HCT116 (cell line): ENCODE results near the gene ARRDC4. TPM values are rescaled to one million over a fixed set of nuclear protein-coding genes. Genes with fewer than 3 reads are reported as not detected.

Source experiments
- ATAC-seq: fragments of 200-7000 bp; cut with Tn5 transposase; 2 replicates; pipeline ENCODE4 v1.9.1; 2020; ENCODE audit warnings: mild to moderate bottlenecking, moderate library complexity
- BruUV-seq: library from RNA; stranded (reverse); fragments of 400-500 nt; replicated peaks from 2 replicates; lab custom pipeline; 2021; lab: Mats Ljungman, UMichigan
- CTCF ChIA-PET: fragments of 300-600 bp; sonication (Branson Sonifier 250); formaldehyde crosslinking; loops from one replicate; lab custom pipeline; 2021; ENCODE audit warnings: antibody characterized with exemption; lab: Charles Lee
- POLR2A ChIA-PET: fragments of 300-600, 350-600 bp; sonication (Branson Sonifier 250); formaldehyde crosslinking; loops from one replicate; lab custom pipeline; 2021; ENCODE audit warnings: antibody characterized with exemption; lab: Charles Lee
- RAD21 ChIA-PET, 2 experiments: fragments of 300-600 bp; sonication (Branson Sonifier 250); formaldehyde crosslinking; loops; one replicate each; lab custom pipeline; 2023; ENCODE audit warnings: low total read pairs in 2 of 2; ENCODE audit not compliant: uncharacterized antibody in 2 of 2, unreplicated experiment in 2 of 2, low non-redundant PET in 1 of 2; lab: Charles Lee
- DNase-seq: peaks from one replicate; pipeline ENCODE4 v3.0.0-alpha.2; 2010; ENCODE audit warnings: low read depth, low spot score
- H2AFZ ChIP-seq: fragments of 200-600 bp; shearing (Covaris generic), sonication (generic); 2 replicates; pipeline ENCODE4 v1.6.1; 2017; ENCODE audit warnings: low read depth, mixed run types, mixed read lengths, antibody characterized with exemption, low read length; ENCODE audit not compliant: poor library complexity, severe bottlenecking
- H3K27ac ChIP-seq: 2 replicates; pipeline ENCODE4 v1.5.1; 2012; ENCODE audit warnings: low read depth, low read length
- H3K27me3 ChIP-seq: fragments of 200-600 bp; sonication (generic); 2 replicates; pipeline ENCODE4 v1.6.1; 2016; ENCODE audit warnings: mixed run types, low read length, mixed read lengths; ENCODE audit not compliant: insufficient read depth
- H3K36me3 ChIP-seq, 2 experiments: fragments of 200-500 bp in 1 of 2; fragments of 200-600 bp in 1 of 2; sonication (Bioruptor generic) in 1 of 2; sonication (generic) in 1 of 2; 2 replicates each; pipeline versions ENCODE4 v1.5.1 to v1.6.1; 2014 to 2016; ENCODE audit warnings: low read length in 2 of 2, inconsistent platforms in 1 of 2, mixed read lengths in 1 of 2, mixed run types in 1 of 2; ENCODE audit not compliant: insufficient read depth in 2 of 2, control insufficient read depth in 1 of 2
- H3K4me1 ChIP-seq, 2 experiments: fragments of 200-600 bp in 1 of 2; sonication (generic) in 1 of 2; 2 replicates each; pipeline versions ENCODE4 v1.5.1 to v1.6.1; 2012 to 2017; ENCODE audit warnings: low read length in 2 of 2, inconsistent platforms in 1 of 2, mild to moderate bottlenecking in 1 of 2, mixed read lengths in 1 of 2, mixed run types in 1 of 2, moderate library complexity in 1 of 2; ENCODE audit not compliant: insufficient read depth in 2 of 2, control insufficient read depth in 1 of 2
- H3K4me2 ChIP-seq: fragments of 200-600 bp; sonication (generic); 2 replicates; pipeline ENCODE4 v1.6.1; 2017; ENCODE audit warnings: mixed run types, low read length, mixed read lengths
- H3K4me3 ChIP-seq, 2 experiments: fragments of 200-600 bp in 1 of 2; sonication (generic) in 1 of 2; replicated peaks in 1 of 2; 2 replicates each; pipeline ENCODE4 v1.5.1; 2011 to 2016; ENCODE audit warnings: low read length in 2 of 2, control low read depth in 1 of 2, low read depth in 1 of 2, mild to moderate bottlenecking in 1 of 2, mixed read lengths in 1 of 2, mixed run types in 1 of 2
- H3K79me2 ChIP-seq: fragments of 200-600 bp; sonication (generic); 2 replicates; pipeline ENCODE4 v1.6.1; 2017; ENCODE audit warnings: mild to moderate bottlenecking, mixed run types, low read length, moderate library complexity, mixed read lengths; ENCODE audit not compliant: insufficient read depth
- H3K9ac ChIP-seq: fragments of 200-600 bp; sonication (generic); 2 replicates; pipeline ENCODE4 v1.6.1; 2016; ENCODE audit warnings: low read length, mixed read lengths
- H3K9me2 ChIP-seq: fragments of 200-600 bp; sonication (generic), shearing (Covaris generic); 2 replicates; pipeline ENCODE4 v1.6.1; 2017; ENCODE audit warnings: mixed run types, mild to moderate bottlenecking, moderate library complexity; ENCODE audit not compliant: insufficient read depth
- H3K9me3 ChIP-seq, 2 experiments: fragments of 200-500 bp in 1 of 2; fragments of 200-600 bp in 1 of 2; sonication (Bioruptor generic) in 1 of 2; sonication (generic) in 1 of 2; 2 replicates each; pipeline ENCODE4 v1.6.1; 2014 to 2017; ENCODE audit warnings: low read length in 2 of 2, mixed read lengths in 2 of 2, inconsistent platforms in 1 of 2, low read depth in 1 of 2, mild to moderate bottlenecking in 1 of 2, mixed run types in 1 of 2, moderate library complexity in 1 of 2; ENCODE audit not compliant: control insufficient read depth in 1 of 2, insufficient read depth in 1 of 2
- H4K20me1 ChIP-seq: fragments of 200-600 bp; sonication (generic), shearing (Covaris generic); 2 replicates; pipeline ENCODE4 v1.6.1; 2017; ENCODE audit warnings: mixed run types, mild to moderate bottlenecking, moderate library complexity; ENCODE audit not compliant: insufficient read depth
- ELF1 ChIP-seq: IDR thresholded peaks from 2 replicates; pipeline ENCODE4 v1.6.1; 2012; ENCODE audit warnings: low read depth, borderline replicate concordance
- FOSL1 ChIP-seq: IDR thresholded peaks from 2 replicates; pipeline ENCODE4 v1.6.1; 2012; ENCODE audit warnings: low read depth
- JUND ChIP-seq: IDR thresholded peaks from 2 replicates; pipeline ENCODE4 v1.6.1; 2012
- POLR2AphosphoS5 ChIP-seq: IDR thresholded peaks from 2 replicates; pipeline ENCODE4 v1.6.1; 2011; ENCODE audit warnings: mild to moderate bottlenecking, low read depth, low read length, moderate library complexity
- SRF ChIP-seq: IDR thresholded peaks from 2 replicates; pipeline ENCODE4 v1.6.1; 2012; ENCODE audit warnings: low read depth
- ZFX ChIP-seq: fragments of 450-650 bp; IDR thresholded peaks from 2 replicates; pipeline ENCODE4 v1.6.1; 2017
- ZNF274 ChIP-seq: fragments of 200-500 bp; sonication (Bioruptor generic); IDR thresholded peaks from 2 replicates; pipeline ENCODE4 v1.6.1; 2014; ENCODE audit warnings: mild to moderate bottlenecking, low read depth, low read length, inconsistent platforms
- intact Hi-C: fragments of 100-400 bp; cut with micrococcal nuclease; formaldehyde crosslinking; loops from 2 replicates; pipeline ENCODE4 v1.10.0; 2022
- total RNA-seq: library from RNA; stranded (reverse); gene quantifications from one replicate; pipeline ENCODE4 v1.2.1, GENCODE V29; 2021; ENCODE audit not compliant: unreplicated experiment
- TF ChIP-seq, protein P1 (sequence below): IDR thresholded peaks from 2 replicates; pipeline ENCODE4 v1.6.1; 2012; ENCODE audit warnings: low read depth
- TF ChIP-seq, protein P2 (sequence below), 3 experiments: fragments of 200-600 bp in 1 of 3; sonication (generic) in 1 of 3; IDR thresholded peaks in 2 of 3; conservative IDR thresholded peaks in 1 of 3; 2 replicates each; pipeline ENCODE4 v1.5.1; 2012 to 2017; ENCODE audit warnings: low read depth in 2 of 3, low read length in 2 of 3, antibody characterized with exemption in 1 of 3, borderline replicate concordance in 1 of 3, control low read depth in 1 of 3, mild to moderate bottlenecking in 1 of 3, mixed read lengths in 1 of 3, mixed run types in 1 of 3, moderate library complexity in 1 of 3; ENCODE audit not compliant: insufficient read depth in 1 of 3
- TF ChIP-seq, protein P3 (sequence below): IDR thresholded peaks from 2 replicates; pipeline ENCODE4 v1.6.1; 2011; ENCODE audit warnings: mild to moderate bottlenecking, low read length, moderate library complexity; ENCODE audit not compliant: insufficient replicate concordance; ENCODE audit errors: extremely low read depth
- TF ChIP-seq, protein P4 (sequence below): IDR thresholded peaks from 2 replicates; pipeline ENCODE4 v1.6.1; 2012

The ARRDC4 gene
- total RNA-seq, 1 experiment from 2014 or later: 19.6 TPM

DNA sequence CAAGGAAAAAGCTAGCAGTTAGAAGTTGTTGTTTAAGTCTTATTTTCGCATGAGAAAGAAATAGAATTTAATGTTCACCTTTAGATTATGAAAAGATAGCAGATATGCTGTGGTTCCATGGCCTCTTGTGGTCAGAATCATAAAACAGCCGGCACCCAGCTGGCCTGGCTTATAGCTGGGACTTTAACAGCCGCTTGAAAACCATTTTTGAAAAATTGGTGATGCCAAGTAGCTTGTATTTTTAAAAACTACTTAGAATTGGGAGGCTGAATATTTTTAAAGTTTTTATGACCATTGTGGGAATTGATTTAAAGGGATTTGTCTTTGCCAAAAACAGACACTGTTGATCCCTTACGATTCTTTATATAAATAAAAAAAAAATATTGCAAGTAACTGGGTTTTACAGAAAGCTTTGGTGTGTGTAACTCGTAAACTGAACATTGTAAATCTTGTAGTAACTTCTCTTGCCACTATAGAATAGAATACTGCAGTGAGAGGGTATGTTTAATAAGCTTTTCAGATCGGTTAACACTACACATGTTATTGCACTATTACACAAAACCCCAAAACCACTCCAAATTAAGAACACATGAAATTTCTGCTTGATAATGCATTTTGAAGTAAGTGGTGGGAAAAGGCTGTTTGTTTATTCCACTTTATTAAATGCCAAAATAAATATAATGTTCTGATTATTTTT lies 6.6 kb downstream of the ARRDC4 start:
- Histone ChIP-seq H4K20me1 (no peaks in the 10 kb centered on the region), H3K9me3 (no peaks in the 10 kb centered on the region), H3K27ac (no peak overlapping the region), H3K4me3 (no peak overlapping the region), H2AFZ (no peak overlapping the region), H3K27me3 (no peaks in the 10 kb centered on the region), H3K4me2 (no peak overlapping the region), H3K79me2 (peaks cover 4% of the 10 kb centered on the region; the same call in 1 of the 2 replicates), H3K9ac (no peak overlapping the region), H3K9me2 (no peaks in the 10 kb centered on the region), H3K4me1 (no peaks in the 10 kb centered on the region; a peak in 1 of 4 replicates), H3K36me3 (peaks cover 17 to 24% of the 10 kb centered on the region in 2 experiments; a peak in 3 of 4 replicates)
- CTCF ChIA-PET: interaction anchor here (0.5 kb wide), 1 partner anchor 124 kb away, joined by 3 read pairs; no protein-coding TSS in a partner anchor
- ATAC-seq: no peak
- no peak for TF ChIP-seq FOSL1
- no peak for TF ChIP-seq SRF
- TF ChIP-seq ELF1: no peak
- TF ChIP-seq, protein P1, sequence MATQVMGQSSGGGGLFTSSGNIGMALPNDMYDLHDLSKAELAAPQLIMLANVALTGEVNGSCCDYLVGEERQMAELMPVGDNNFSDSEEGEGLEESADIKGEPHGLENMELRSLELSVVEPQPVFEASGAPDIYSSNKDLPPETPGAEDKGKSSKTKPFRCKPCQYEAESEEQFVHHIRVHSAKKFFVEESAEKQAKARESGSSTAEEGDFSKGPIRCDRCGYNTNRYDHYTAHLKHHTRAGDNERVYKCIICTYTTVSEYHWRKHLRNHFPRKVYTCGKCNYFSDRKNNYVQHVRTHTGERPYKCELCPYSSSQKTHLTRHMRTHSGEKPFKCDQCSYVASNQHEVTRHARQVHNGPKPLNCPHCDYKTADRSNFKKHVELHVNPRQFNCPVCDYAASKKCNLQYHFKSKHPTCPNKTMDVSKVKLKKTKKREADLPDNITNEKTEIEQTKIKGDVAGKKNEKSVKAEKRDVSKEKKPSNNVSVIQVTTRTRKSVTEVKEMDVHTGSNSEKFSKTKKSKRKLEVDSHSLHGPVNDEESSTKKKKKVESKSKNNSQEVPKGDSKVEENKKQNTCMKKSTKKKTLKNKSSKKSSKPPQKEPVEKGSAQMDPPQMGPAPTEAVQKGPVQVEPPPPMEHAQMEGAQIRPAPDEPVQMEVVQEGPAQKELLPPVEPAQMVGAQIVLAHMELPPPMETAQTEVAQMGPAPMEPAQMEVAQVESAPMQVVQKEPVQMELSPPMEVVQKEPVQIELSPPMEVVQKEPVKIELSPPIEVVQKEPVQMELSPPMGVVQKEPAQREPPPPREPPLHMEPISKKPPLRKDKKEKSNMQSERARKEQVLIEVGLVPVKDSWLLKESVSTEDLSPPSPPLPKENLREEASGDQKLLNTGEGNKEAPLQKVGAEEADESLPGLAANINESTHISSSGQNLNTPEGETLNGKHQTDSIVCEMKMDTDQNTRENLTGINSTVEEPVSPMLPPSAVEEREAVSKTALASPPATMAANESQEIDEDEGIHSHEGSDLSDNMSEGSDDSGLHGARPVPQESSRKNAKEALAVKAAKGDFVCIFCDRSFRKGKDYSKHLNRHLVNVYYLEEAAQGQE: no peak
- intact Hi-C loops: no loop called here
- BruUV-seq: no TSS peak
- RAD21 ChIA-PET: no interaction called here
- POLR2A ChIA-PET: no interaction called here
- DNase-seq: no peak

DNA sequence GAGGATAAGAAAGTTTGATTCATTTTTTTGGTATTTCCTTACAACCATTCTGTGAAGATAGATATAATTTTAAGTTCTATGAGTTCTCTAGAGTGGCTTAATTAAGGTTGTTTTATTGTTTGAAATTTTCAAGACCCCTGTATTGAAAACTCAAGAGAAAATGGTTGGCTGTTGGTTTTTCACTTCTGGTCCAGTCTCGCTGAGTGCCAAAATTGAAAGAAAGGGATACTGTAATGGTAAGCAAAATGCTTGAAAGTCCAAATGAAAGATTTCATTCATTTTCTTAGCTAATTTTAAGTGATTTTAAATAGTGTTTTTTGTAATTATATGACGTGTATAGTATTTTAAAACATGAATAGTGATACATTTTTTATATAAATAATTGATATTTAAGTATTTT lies 7.4 kb downstream of the ARRDC4 start:
- ATAC-seq (no peak), DNase-seq (no peak)
- Histone ChIP-seq H3K9me2 (no peaks in the 10 kb centered on the region), H3K4me3 (no peak overlapping the region), H3K27me3 (no peaks in the 10 kb centered on the region), H3K4me2 (no peak overlapping the region), H3K4me1 (no peaks in the 10 kb centered on the region), H3K79me2 (peaks cover 4% of the 10 kb centered on the region; the same call in 1 of the 2 replicates), H2AFZ (no peak overlapping the region), H4K20me1 (no peaks in the 10 kb centered on the region), H3K9me3 (no peaks in the 10 kb centered on the region), H3K9ac (no peak overlapping the region), H3K36me3 (peaks cover 22 to 24% of the 10 kb centered on the region in 2 experiments; a peak in 3 of 4 replicates), H3K27ac (no peak overlapping the region)
- intact Hi-C loops: no loop called here
- RAD21 ChIA-PET: no interaction called here
- no TSS peak for BruUV-seq
- POLR2A ChIA-PET: no interaction called here
- CTCF ChIA-PET: no interaction called here
- TF ChIP-seq ZFX (no peak), ELF1 (no peak), ZNF274 (no peak), JUND (no peak), POLR2AphosphoS5 (no peak)
- TF ChIP-seq, protein P2, sequence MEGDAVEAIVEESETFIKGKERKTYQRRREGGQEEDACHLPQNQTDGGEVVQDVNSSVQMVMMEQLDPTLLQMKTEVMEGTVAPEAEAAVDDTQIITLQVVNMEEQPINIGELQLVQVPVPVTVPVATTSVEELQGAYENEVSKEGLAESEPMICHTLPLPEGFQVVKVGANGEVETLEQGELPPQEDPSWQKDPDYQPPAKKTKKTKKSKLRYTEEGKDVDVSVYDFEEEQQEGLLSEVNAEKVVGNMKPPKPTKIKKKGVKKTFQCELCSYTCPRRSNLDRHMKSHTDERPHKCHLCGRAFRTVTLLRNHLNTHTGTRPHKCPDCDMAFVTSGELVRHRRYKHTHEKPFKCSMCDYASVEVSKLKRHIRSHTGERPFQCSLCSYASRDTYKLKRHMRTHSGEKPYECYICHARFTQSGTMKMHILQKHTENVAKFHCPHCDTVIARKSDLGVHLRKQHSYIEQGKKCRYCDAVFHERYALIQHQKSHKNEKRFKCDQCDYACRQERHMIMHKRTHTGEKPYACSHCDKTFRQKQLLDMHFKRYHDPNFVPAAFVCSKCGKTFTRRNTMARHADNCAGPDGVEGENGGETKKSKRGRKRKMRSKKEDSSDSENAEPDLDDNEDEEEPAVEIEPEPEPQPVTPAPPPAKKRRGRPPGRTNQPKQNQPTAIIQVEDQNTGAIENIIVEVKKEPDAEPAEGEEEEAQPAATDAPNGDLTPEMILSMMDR (IDR thresholded peaks at IDR 0.05 in 2 of 3, conservative IDR thresholded peaks at IDR 0.05 in 1 of 3; ENCODE audit: borderline replicate concordance in 1 of 3, insufficient read depth in 1 of 3, low read depth in 2 of 3, low read length in 2 of 3): no peak
- TF ChIP-seq, protein P3, sequence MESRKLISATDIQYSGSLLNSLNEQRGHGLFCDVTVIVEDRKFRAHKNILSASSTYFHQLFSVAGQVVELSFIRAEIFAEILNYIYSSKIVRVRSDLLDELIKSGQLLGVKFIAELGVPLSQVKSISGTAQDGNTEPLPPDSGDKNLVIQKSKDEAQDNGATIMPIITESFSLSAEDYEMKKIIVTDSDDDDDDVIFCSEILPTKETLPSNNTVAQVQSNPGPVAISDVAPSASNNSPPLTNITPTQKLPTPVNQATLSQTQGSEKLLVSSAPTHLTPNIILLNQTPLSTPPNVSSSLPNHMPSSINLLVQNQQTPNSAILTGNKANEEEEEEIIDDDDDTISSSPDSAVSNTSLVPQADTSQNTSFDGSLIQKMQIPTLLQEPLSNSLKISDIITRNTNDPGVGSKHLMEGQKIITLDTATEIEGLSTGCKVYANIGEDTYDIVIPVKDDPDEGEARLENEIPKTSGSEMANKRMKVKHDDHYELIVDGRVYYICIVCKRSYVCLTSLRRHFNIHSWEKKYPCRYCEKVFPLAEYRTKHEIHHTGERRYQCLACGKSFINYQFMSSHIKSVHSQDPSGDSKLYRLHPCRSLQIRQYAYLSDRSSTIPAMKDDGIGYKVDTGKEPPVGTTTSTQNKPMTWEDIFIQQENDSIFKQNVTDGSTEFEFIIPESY: no peak
- TF ChIP-seq, protein P4, sequence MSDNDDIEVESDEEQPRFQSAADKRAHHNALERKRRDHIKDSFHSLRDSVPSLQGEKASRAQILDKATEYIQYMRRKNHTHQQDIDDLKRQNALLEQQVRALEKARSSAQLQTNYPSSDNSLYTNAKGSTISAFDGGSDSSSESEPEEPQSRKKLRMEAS: no peak
